ENCODE measurements around the gene DPM2. TPM values are rescaled to one million over a fixed set of nuclear protein-coding genes. Genes with fewer than 3 reads are reported as not detected.

The DPM2 gene
- total and polyA plus RNA-seq, 4 donors, result 20.5 to 51.3 (median 50.9) TPM

DNA sequence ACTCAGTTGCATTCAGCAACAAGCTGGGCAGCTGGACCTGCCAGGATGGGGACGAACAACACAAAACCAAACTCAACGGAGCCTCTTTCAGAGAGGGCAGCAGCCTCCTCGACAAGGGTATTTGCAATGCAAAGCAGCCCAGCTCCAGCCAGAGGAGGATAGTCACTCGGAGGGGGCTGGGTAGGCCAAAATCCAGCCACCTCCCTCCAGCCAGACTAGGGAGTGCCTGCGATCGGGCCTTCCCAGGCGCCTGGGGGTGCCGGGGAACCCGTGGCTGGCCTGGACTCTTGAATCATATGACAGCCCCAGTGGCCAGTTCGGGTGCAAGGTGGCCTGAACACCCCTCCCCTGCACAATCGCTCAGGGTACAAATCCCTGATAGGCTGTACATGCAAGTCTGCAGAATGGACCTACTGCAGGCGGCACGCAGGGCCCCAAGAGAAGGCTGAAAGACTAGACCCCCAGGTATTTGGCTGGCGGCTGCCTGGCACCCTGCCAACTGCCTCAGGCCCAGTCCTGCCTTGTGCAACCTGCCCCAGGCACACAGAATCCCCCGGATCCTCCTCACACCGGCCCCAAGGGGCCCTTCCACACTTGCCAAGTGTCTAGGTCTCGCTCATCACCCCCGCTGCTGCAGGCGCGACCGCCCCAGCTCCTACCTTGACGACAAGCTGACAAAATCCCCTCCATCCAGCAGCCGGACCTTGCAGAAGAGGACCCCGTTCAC lies 41.8 kb upstream of the DPM2 start:
- Histone ChIP-seq H3K36me3 (ENCODE audit: control insufficient read depth in 4 of 4, insufficient read depth in 4 of 4, low read length in 4 of 4) (peaks cover 0 to 3% (median 0%) of the 10 kb centered on the region in 4 donors), H3K27me3 (ENCODE audit: control insufficient read depth in 3 of 3, insufficient read depth in 3 of 3, low read length in 2 of 3) (no peaks in the 10 kb centered on the region), H3K4me1 (ENCODE audit: control insufficient read depth in 5 of 5, insufficient read depth in 5 of 5, low read length in 5 of 5) (peaks cover 4 to 56% (median 16%) of the 10 kb centered on the region in 5 donors), H3K9ac (ENCODE audit: insufficient read depth in 1 of 2, low read length in 2 of 2) (peak overlapping the region; percentile 39 to 56), H3K4me3 (peak overlapping the region; percentile 85), H3K27ac (ENCODE audit: low read depth in 1 of 2, low read length in 1 of 2) (peak overlapping the region; percentile 86 to 92), H3K9me3 (ENCODE audit: control insufficient read depth in 4 of 4, insufficient read depth in 3 of 4, low read length in 3 of 4) (no peaks in the 10 kb centered on the region)
- ATAC-seq (ENCODE audit: insufficient read depth, low FRiP score), result no peak
- WGBS, 2 donors, result 15 to 18% methylated on average over 24 of the region's 24 CpGs
- peak; percentile 59 to 65 (median 63) for DNase-seq
- TF ChIP-seq, protein P1, sequence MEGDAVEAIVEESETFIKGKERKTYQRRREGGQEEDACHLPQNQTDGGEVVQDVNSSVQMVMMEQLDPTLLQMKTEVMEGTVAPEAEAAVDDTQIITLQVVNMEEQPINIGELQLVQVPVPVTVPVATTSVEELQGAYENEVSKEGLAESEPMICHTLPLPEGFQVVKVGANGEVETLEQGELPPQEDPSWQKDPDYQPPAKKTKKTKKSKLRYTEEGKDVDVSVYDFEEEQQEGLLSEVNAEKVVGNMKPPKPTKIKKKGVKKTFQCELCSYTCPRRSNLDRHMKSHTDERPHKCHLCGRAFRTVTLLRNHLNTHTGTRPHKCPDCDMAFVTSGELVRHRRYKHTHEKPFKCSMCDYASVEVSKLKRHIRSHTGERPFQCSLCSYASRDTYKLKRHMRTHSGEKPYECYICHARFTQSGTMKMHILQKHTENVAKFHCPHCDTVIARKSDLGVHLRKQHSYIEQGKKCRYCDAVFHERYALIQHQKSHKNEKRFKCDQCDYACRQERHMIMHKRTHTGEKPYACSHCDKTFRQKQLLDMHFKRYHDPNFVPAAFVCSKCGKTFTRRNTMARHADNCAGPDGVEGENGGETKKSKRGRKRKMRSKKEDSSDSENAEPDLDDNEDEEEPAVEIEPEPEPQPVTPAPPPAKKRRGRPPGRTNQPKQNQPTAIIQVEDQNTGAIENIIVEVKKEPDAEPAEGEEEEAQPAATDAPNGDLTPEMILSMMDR (IDR thresholded peaks at IDR 0.05; ENCODE audit: control extremely low read depth, extremely low read depth), result no peak

DNA sequence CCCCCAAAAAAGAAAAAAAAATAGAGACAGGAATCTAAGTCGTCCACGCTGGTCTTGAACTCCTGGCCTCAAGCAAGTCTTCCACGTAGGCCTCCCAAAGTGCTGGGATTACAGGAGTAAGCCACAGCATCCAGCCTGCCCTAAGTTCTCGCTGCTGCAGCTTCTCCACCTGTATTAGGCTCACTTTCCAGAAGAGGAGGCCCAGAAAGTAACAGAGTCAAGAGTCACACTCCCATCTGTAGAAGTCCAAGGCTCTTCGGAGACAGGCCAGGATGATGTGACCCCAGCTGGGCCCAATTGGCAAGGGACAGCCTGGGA lies 41.3 kb upstream of the DPM2 start:
- ATAC-seq (ENCODE audit: insufficient read depth, low FRiP score), result no peak
- Histone ChIP-seq H3K27ac (ENCODE audit: low read depth in 1 of 2, low read length in 1 of 2) (peak overlapping the region; percentile 86 to 92), H3K36me3 (ENCODE audit: control insufficient read depth in 4 of 4, insufficient read depth in 4 of 4, low read length in 4 of 4) (peaks cover 0 to 3% (median 0%) of the 10 kb centered on the region in 4 donors), H3K4me3 (peak overlapping the region; percentile 85), H3K4me1 (ENCODE audit: control insufficient read depth in 5 of 5, insufficient read depth in 5 of 5, low read length in 5 of 5) (peaks cover 9 to 62% (median 20%) of the 10 kb centered on the region in 5 donors), H3K9ac (ENCODE audit: insufficient read depth in 1 of 2, low read length in 2 of 2) (peak overlapping the region; percentile 39 to 74), H3K27me3 (ENCODE audit: control insufficient read depth in 3 of 3, insufficient read depth in 3 of 3, low read length in 2 of 3) (no peaks in the 10 kb centered on the region), H3K9me3 (ENCODE audit: control insufficient read depth in 4 of 4, insufficient read depth in 3 of 4, low read length in 3 of 4) (no peaks in the 10 kb centered on the region)
- WGBS, 2 donors, result 53 to 86% methylated on average over 5 of the region's 5 CpGs
- TF ChIP-seq, protein P1 (IDR thresholded peaks at IDR 0.05; ENCODE audit: control extremely low read depth, extremely low read depth), result no peak
- DNase-seq, result no peak

DNA sequence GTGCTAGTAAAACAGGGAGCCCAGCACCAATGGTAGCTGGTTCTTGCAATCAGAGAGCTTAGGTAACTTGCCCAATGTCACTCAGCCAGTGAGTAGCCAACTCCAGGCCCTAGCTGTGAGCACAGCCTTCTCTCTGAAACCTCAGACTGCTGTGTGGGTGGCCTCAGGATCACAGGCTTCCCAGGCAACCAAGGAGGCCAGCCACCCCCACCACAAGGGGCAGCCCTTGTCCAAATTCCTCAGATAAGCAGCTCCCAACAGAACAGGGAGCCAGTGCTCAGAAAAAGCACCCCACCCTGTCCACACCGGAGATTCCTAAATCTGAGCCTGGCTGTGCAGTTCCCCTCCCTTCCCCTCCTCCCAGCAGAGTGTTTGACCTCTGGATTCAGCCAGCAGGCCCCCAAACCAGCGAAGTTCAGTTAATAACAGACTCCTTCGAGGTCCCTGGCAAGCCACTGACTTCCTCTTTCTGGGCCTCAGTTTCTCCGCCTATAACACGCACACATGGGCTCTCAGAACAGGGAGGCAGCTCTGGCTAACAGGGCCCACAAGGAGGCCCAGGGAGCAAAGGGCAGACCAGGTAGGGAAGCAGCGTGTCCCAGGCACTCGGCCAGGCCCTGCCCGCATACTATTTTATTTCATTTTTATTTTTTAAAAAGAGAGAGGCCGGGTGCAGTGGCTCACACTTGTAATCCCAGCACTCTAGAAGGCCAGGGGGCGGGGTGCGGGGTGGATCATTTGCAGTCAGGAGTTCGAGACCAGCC lies 40.4 kb upstream of the DPM2 start:
- TF ChIP-seq, protein P1 (IDR thresholded peaks at IDR 0.05; ENCODE audit: control extremely low read depth, extremely low read depth), result no peak
- WGBS, 2 donors, result 58 to 71% methylated on average over 12 of the region's 12 CpGs
- DNase-seq (peak; percentile 75 to 82 (median 79)), ATAC-seq (ENCODE audit: insufficient read depth, low FRiP score) (peak; percentile 15)
- H3K36me3 ChIP-seq (ENCODE audit: control insufficient read depth in 4 of 4, insufficient read depth in 4 of 4, low read length in 4 of 4), result peaks cover 0 to 3% (median 0%) of the 10 kb centered on the region in 4 donors
- peak overlapping the region; percentile 57 to 74 for H3K9ac ChIP-seq (ENCODE audit: insufficient read depth in 1 of 2, low read length in 2 of 2)
- peaks cover 9 to 71% (median 26%) of the 10 kb centered on the region in 5 donors for H3K4me1 ChIP-seq (ENCODE audit: control insufficient read depth in 5 of 5, insufficient read depth in 5 of 5, low read length in 5 of 5)
- H3K4me3 ChIP-seq, result no peak overlapping the region
- H3K9me3 ChIP-seq (ENCODE audit: control insufficient read depth in 4 of 4, insufficient read depth in 3 of 4, low read length in 3 of 4), result no peaks in the 10 kb centered on the region
- peak overlapping the region; percentile 58 to 85 for H3K27ac ChIP-seq (ENCODE audit: low read depth in 1 of 2, low read length in 1 of 2)
- no peaks in the 10 kb centered on the region for H3K27me3 ChIP-seq (ENCODE audit: control insufficient read depth in 3 of 3, insufficient read depth in 3 of 3, low read length in 2 of 3)
